Panc1 (cell line): ENCODE measurements around the gene RIMBP2.

Source experiments
- CTCF ChIP-seq: fragments of 450-650 bp; IDR thresholded peaks from 2 replicates; pipeline ENCODE4 v1.5.1; 2017; ENCODE audit warnings: mild to moderate bottlenecking
- SIN3A ChIP-seq: IDR thresholded peaks from 2 replicates; pipeline ENCODE4 v1.6.1; 2012; ENCODE audit warnings: low read depth, mild to moderate bottlenecking, low read length, moderate library complexity, borderline replicate concordance; ENCODE audit not compliant: insufficient read depth

DNA sequence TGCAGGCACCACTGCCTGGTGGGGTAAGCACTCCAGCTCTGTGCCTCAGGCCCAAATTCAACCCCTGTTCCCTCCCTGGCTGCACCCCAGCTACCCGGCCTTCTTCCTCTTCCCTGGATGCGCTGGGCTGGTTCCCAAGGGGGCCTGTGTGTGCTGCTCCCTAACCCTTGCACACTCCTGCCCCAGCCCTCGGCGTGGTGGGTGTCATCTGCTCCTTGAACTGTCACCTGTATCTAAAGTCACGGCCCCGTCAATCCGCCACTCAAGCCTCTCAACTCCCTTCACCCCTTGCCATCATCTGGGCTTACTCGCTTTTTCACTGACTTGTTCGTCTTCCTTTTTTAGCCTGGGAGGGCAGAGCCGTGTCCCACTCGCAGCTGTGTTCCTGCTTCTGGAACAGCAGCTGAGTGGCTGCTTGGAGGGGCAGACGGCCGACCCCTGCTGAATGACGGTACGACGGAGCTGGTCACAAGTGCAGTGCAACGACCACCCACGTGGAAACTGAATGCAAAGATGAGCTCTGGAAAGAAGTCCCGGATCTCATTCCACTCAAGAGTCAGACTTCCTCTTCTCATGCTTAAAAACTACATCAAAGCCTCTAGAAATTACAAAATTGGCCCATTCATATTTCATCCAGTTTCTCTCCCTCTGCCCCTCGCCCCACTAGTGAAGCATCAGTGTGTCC lies 239.5 kb downstream of the RIMBP2 start:
- TF ChIP-seq CTCF (no peak), SIN3A (no peak)
